Neural crest cell (in vitro differentiated cells): ENCODE data around the gene CAMKK2. TPM values are rescaled to one million over a fixed set of nuclear protein-coding genes. Genes with fewer than 3 reads are reported as not detected.

Source experiments
- DNase-seq: peaks from one replicate; pipeline ENCODE4 v3.0.0; 2021; ENCODE audit warnings: low read depth, mixed read lengths, low spot score
- H3K27ac Mint-ChIP-seq: one replicate; pipeline ENCODE4 v1.8.0; 2021; ENCODE audit warnings: mild to moderate bottlenecking, mixed read lengths; ENCODE audit not compliant: unreplicated experiment
- H3K27me3 Mint-ChIP-seq: 2 replicates; pipeline ENCODE4 v1.8.0; 2021; ENCODE audit warnings: low read depth, mild to moderate bottlenecking, mixed read lengths
- H3K36me3 Mint-ChIP-seq: 2 replicates; pipeline ENCODE4 v1.8.0; 2021; ENCODE audit warnings: low read depth, mild to moderate bottlenecking, mixed read lengths
- H3K4me1 Mint-ChIP-seq: 2 replicates; pipeline ENCODE4 v1.8.0; 2021; ENCODE audit warnings: mixed read lengths
- H3K4me3 Mint-ChIP-seq: one replicate; pipeline ENCODE4 v1.8.0; 2021; ENCODE audit warnings: mild to moderate bottlenecking, mixed read lengths
- H3K9me3 Mint-ChIP-seq: 2 replicates; pipeline ENCODE4 v1.8.0; 2021; ENCODE audit warnings: mixed read lengths
- total RNA-seq: library from RNA; stranded (reverse); gene quantifications from 2 replicates; pipeline ENCODE4 v1.2.1, GENCODE V29; 2021
- TF ChIP-seq, protein P1 (sequence below): fragments of 200-600 bp; sonication (generic); conservative IDR thresholded peaks from 2 replicates; pipeline ENCODE4 v1.5.0; 2021; ENCODE audit warnings: antibody characterized with exemption, mild to moderate bottlenecking

Gene CAMKK2
- total RNA-seq, 1 donor from 2014 or later, result 43.1 TPM

DNA sequence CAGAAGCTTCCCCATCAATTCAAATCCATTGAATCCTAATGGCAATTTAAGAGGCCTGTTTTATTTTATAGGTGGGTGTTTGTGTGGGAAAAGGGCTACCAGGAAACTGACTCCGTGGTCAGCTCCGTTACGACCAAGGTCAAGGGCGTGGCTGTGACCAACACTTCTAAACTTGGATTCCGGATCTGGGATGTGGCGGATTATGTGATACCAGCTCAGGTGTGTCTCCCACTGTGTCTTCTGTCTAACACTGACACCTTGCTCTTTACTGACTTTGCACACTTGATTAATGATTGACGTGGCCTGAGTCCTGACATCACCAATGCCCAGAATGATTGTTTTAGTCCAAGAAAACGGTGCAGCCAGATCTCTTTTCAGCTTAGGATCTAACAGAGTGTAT lies 79.4 kb downstream of the CAMKK2 start:
- no peak for DNase-seq
- H3K9me3 Mint-ChIP-seq, result no peaks in the 10 kb centered on the region
- no peaks in the 10 kb centered on the region for H3K27me3 Mint-ChIP-seq
- TF ChIP-seq, protein P1, sequence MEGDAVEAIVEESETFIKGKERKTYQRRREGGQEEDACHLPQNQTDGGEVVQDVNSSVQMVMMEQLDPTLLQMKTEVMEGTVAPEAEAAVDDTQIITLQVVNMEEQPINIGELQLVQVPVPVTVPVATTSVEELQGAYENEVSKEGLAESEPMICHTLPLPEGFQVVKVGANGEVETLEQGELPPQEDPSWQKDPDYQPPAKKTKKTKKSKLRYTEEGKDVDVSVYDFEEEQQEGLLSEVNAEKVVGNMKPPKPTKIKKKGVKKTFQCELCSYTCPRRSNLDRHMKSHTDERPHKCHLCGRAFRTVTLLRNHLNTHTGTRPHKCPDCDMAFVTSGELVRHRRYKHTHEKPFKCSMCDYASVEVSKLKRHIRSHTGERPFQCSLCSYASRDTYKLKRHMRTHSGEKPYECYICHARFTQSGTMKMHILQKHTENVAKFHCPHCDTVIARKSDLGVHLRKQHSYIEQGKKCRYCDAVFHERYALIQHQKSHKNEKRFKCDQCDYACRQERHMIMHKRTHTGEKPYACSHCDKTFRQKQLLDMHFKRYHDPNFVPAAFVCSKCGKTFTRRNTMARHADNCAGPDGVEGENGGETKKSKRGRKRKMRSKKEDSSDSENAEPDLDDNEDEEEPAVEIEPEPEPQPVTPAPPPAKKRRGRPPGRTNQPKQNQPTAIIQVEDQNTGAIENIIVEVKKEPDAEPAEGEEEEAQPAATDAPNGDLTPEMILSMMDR, result no peak
- H3K36me3 Mint-ChIP-seq, result no peaks in the 10 kb centered on the region
- H3K27ac Mint-ChIP-seq, result no peak overlapping the region
- H3K4me1 Mint-ChIP-seq, result no peaks in the 10 kb centered on the region
- no peak overlapping the region for H3K4me3 Mint-ChIP-seq

DNA sequence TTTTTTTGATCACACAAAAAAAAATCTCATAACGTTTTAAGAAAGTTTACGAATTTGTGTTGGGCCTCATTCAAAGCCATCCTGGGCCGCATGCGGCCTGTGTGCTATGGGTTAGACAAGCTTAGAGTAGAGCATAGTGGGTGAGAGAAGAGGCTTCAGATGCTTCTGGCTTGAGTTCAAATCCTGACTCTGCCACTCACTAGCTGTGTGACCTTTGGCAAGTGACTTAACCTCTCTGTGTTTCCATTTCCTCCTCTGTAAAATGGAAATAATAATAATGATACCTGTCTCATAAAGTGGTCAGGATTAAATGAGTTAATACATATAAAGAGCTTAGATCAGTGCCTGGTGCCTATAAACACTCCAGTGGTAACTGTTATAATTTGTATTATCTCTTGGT lies 80.4 kb downstream of the CAMKK2 start:
- peaks cover 2% of the 10 kb centered on the region for H3K4me1 Mint-ChIP-seq
- TF ChIP-seq, protein P1, result no peak
- H3K4me3 Mint-ChIP-seq, result no peak overlapping the region

DNA sequence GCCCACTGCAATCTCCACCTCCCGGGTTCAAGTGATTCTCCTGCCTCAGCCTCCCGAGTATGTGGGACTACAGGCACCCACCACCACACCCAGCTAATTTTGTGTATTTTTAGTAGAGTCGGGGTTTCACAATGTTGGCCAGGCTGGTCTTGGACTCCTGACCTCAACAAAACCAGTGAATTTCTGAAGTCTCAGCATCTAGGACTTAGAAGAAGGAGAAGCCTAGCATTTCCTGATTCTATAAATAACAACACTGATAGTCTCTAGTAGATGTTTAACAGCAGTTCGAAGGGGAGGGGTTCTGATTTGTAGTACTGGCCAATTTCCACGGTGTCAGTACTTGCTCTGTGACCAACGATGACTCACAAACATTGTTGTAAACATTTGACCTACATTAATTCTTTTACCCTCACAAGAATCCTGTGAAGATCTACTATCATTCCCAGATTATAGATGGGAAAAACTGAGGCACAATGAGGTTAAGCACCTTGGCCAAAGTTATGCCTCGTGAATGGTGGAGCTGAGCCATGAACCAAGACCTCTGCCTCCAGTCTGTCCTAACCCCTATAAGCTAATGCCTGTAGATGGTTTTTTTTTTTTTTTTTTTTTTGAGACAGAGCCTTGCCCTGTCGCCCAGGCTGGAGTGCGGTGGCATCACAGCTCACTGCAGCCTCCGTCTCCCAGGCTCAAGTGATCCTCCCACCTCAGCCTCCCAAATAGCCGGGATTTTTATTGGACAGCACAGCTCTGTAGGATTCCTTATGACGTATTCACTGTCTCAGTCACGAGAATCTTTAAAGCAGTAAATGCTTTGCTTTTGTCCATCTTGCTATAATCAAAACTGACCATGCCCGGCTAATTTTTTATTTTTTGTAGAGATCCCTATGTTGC lies 81.4 kb downstream of the CAMKK2 start:
- H3K9me3 Mint-ChIP-seq, result no peaks in the 10 kb centered on the region
- TF ChIP-seq, protein P1, result no peak
- no peak overlapping the region for H3K4me3 Mint-ChIP-seq
- peaks cover 9% of the 10 kb centered on the region for H3K4me1 Mint-ChIP-seq
- no peak for DNase-seq
- no peaks in the 10 kb centered on the region for H3K36me3 Mint-ChIP-seq
- H3K27me3 Mint-ChIP-seq, result peaks cover 3% of the 10 kb centered on the region
- H3K27ac Mint-ChIP-seq, result no peak overlapping the region

More for the DNA sequence above, 80.4 kb downstream of the CAMKK2 start:
- Mint-ChIP-seq H3K27me3 (no peaks in the 10 kb centered on the region), H3K9me3 (no peaks in the 10 kb centered on the region), H3K27ac (no peak overlapping the region), H3K36me3 (no peaks in the 10 kb centered on the region)
- DNase-seq, result no peak

DNA sequence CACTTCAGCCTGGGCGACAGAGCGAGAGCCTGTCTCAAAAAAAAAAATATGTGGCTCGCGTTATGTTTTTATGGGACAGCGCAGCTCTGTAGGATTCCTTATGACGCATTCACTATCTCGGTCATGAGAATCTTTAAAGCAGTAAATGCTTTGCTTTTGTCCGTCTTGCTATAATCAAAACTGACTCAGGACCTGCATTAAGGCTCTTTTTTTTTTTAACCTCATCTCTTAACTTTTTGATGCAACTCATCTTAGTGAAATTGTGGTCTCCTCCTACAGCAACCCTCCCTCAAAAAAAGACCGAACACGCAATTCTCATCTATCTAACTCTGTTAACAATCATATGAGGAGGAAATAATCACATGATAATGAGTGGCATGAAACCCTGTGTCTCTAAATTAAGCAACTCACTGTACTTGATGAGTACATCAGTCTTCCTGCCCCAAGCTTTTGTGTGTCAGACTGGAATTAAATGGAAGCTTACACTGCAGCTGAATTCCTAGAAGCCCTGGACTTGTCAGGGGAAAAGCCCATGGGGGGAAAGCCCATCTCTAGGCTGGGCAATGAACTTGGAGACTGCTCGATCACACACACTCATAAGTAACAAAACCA lies 82.2 kb downstream of the CAMKK2 start:
- no peak for DNase-seq
- Mint-ChIP-seq H3K4me3 (no peak overlapping the region), H3K9me3 (no peaks in the 10 kb centered on the region), H3K27me3 (peaks cover 3% of the 10 kb centered on the region), H3K36me3 (no peaks in the 10 kb centered on the region), H3K4me1 (peaks cover 9% of the 10 kb centered on the region), H3K27ac (no peak overlapping the region)
- TF ChIP-seq, protein P1, result no peak

DNA sequence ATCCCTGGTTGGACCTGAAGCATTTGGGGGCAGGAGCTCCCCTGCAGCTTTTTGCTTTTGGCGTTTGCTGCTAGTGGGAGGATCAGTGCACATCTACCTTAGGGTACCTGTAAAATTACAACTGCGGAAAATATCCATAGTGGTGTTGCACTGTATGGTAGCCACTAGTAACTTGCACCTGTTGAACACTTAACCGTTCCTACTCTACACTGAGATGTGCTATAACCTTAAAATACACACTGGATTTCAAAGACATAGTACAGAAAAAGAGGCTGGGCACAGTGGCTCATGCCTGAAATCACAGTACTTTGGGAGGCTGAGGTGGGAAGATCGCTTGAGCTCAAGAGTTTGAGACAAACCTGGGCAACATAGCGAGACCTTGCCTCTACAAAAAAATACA lies 83.6 kb downstream of the CAMKK2 start:
- DNase-seq, result no peak
- Mint-ChIP-seq H3K4me3 (no peak overlapping the region), H3K9me3 (no peaks in the 10 kb centered on the region), H3K27ac (no peak overlapping the region), H3K4me1 (peaks cover 9% of the 10 kb centered on the region), H3K27me3 (peaks cover 9% of the 10 kb centered on the region), H3K36me3 (no peaks in the 10 kb centered on the region)
- TF ChIP-seq, protein P1, result no peak
